A549 treated with CpdA at 1 μM for 4 hours (cell line): Measurements from ENCODE around the gene LRRN1. TPM values are rescaled to one million over a fixed set of nuclear protein-coding genes. Genes with fewer than 3 reads are reported as not detected.

Experiments
- total RNA-seq: library from RNA; stranded (reverse); fragments of 200-300 nt; extraction: Qiagen RNA extraction; gene quantifications from 5 replicates; pipeline ENCODE4 v1.2.3, GENCODE V29; 2022; ENCODE audit warnings: low read depth

Gene LRRN1
- not detected in 5 replicates for total RNA-seq

GRCh38 chr3:3799173-3800079 is at the start of gene LRRN1:
Gene LRRN1, plus strand, starts transcription at chr3:3799431. Its CDS starts 45,211 bp downstream, at chr3:3844642.

